Cardiac fibroblast (primary cell): ENCODE results near the gene ZNF280C.
A peak's percentile ranks its signal among the peaks of the same experiment; 100 is the strongest.

Experiments used
- DNase-seq, 2 donors: peaks; one replicate each; pipeline versions ENCODE4 v3.0.0 to v3.0.0-alpha.2; 2010; ENCODE audit warnings: low read depth in 2 of 2
- H3K4me3 ChIP-seq, 2 donors: replicated peaks in 1 of 2; 1 replicate in 1 of 2; 2 replicates in 1 of 2; pipeline ENCODE4 v1.5.1; 2011; ENCODE audit warnings: low read depth in 2 of 2, low read length in 2 of 2, mild to moderate bottlenecking in 2 of 2, moderate library complexity in 1 of 2
- TF ChIP-seq, protein P1 (sequence below): IDR thresholded peaks from one replicate; pipeline ENCODE4 v1.5.1; 2011; ENCODE audit warnings: low read depth, mild to moderate bottlenecking, low read length, inconsistent platforms

ZNF280C gene, protein sequence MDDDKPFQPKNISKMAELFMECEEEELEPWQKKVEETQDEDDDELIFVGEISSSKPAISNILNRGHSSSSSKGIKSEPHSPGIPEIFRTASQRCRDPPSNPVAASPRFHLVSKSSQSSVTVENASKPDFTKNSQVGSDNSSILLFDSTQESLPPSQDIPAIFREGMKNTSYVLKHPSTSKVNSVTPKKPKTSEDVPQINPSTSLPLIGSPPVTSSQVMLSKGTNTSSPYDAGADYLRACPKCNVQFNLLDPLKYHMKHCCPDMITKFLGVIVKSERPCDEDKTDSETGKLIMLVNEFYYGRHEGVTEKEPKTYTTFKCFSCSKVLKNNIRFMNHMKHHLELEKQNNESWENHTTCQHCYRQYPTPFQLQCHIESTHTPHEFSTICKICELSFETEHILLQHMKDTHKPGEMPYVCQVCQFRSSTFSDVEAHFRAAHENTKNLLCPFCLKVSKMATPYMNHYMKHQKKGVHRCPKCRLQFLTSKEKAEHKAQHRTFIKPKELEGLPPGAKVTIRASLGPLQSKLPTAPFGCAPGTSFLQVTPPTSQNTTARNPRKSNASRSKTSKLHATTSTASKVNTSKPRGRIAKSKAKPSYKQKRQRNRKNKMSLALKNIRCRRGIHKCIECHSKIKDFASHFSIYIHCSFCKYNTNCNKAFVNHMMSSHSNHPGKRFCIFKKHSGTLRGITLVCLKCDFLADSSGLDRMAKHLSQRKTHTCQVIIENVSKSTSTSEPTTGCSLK

DNA sequence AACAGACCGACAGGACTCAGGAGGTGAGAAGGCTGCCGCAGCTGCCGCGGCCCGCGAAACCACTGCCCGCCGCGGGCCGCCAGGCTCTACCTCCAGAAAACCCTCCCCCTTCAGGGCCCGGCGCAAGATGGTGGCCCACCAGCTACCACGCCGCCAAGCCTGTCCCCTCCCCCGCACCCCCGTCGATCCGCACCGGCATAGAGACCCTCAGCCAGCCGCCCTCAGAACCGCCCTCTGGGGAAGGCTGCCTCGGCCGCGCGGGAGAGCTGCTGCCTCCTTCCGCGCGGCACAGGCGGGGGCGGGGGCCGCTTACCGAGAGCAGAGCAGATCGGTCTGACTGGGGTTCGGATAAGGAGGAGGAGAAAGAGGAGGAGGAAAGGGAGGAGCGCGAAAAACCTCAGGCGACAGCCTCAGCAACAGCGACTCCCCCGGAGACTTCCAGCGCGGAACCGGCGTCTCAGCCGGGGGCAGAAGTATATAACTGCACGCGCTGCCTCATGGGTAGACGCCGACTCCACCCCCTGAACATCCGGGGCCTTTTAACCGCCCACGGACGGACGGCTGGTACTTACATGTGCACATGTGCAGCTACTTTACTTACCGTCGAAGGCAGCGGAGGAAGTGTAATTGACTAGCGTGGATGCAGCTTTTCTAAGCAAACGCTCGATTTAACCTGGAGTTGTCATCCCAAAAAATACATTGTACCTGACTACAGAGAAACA is at the start of gene ZNF280C:
ZNF280C (minus strand) TSS at position 451 of the 722 bp plus-strand sequence. CDS start 8,450 bp downstream, outside the sequence.
- DNase-seq = peak; percentile 94
- peak within 1 kb of the TSS; percentile 46 to 66 for H3K4me3 ChIP-seq
- TF ChIP-seq, protein P1, sequence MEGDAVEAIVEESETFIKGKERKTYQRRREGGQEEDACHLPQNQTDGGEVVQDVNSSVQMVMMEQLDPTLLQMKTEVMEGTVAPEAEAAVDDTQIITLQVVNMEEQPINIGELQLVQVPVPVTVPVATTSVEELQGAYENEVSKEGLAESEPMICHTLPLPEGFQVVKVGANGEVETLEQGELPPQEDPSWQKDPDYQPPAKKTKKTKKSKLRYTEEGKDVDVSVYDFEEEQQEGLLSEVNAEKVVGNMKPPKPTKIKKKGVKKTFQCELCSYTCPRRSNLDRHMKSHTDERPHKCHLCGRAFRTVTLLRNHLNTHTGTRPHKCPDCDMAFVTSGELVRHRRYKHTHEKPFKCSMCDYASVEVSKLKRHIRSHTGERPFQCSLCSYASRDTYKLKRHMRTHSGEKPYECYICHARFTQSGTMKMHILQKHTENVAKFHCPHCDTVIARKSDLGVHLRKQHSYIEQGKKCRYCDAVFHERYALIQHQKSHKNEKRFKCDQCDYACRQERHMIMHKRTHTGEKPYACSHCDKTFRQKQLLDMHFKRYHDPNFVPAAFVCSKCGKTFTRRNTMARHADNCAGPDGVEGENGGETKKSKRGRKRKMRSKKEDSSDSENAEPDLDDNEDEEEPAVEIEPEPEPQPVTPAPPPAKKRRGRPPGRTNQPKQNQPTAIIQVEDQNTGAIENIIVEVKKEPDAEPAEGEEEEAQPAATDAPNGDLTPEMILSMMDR = peak; percentile 28

DNA sequence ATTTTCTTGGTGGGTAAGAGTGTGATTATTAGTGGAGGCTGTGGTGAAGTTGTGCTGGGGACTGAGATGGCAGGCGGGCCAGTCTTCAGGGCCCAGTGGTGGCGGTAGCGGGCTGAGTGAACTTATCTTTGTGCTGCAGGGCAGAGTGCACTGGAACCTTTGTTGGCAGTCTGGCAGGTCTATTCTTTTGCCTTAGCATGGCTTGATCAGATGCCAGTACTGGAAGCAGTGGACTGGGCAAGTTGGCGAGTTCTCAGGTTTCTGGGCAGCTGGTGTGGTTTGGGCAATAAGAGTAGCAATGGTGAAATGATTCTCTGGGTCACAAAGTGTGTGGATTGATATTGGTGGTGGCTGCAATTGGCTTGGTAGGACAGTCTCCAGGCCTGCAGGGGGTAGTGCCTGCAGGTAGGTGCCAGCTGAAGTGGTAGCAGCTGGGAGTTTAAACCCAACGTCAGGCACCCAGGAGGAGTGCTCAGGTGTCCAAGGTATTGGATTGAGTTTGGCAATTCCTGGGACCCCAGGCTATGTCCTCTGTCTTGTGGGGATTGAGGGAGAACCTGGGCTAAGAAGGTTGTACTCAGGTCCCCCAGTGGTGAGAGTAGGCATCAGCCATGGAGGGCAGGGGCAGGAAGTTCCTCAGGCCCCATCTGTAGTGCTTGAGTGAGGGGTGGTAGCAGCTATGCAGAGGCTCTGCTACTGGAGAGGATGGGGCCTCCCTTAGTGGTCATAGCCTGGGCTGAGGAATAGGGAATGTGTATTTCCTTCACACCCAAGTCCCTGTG is 36.1 kb upstream of the ZNF280C start:
- TF ChIP-seq, protein P1 = no peak
- no peak for DNase-seq
- no peak overlapping the region for H3K4me3 ChIP-seq

DNA sequence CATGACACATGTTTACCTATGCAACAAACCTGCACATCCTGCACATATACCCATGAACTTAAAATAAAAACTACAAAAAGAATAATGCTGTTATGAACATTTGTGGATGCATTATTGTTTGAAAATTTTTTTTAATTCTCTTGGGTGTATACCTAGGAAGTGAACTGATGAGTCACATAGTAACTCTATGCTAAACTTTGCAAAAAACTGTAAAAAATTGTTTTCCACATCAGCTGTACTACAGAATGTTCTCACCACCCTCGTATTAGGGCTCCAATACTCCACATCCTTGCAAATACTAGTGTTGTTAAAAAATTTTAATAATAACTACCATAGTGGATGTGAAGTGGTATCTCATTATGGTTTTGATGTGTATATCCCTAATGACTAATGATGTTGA is 33.3 kb upstream of the ZNF280C start:
- H3K4me3 ChIP-seq = no peak overlapping the region
- no peak for DNase-seq
- TF ChIP-seq, protein P1 = no peak

DNA sequence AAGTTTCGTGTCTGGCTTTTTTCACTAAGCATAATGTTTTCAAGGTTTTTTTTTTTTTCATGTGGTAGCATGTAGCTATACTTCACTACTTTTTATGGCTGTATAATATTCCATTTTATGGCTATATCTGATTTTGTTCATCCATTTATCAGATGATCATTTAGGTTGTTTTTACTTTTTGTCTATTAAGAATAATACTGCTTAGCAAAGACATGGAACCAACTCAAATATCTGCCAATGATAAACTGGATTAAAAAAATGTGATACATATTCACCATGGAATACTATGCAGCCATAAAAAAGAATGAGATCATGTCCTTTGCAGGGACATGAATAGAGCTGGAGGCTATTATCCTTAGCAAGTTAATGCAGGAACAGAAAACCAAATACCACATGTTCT is 32.7 kb upstream of the ZNF280C start:
- no peak overlapping the region for H3K4me3 ChIP-seq
- DNase-seq = no peak
- TF ChIP-seq, protein P1 = no peak

DNA sequence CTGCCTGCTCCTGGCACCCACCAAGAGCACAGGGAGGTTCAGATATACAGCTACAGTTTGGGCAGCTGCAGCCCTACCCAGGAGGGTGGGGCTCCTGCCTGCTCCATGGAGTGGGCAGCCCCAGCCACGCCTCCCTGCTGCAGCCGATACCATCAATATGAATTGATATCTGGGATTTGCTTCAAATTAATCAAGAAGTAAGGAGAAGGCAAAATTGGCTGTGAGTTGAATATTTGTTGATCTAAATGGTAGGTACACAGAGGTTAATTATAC is 31.2 kb upstream of the ZNF280C start:
- TF ChIP-seq, protein P1 = no peak
- no peak overlapping the region for H3K4me3 ChIP-seq
- no peak for DNase-seq

DNA sequence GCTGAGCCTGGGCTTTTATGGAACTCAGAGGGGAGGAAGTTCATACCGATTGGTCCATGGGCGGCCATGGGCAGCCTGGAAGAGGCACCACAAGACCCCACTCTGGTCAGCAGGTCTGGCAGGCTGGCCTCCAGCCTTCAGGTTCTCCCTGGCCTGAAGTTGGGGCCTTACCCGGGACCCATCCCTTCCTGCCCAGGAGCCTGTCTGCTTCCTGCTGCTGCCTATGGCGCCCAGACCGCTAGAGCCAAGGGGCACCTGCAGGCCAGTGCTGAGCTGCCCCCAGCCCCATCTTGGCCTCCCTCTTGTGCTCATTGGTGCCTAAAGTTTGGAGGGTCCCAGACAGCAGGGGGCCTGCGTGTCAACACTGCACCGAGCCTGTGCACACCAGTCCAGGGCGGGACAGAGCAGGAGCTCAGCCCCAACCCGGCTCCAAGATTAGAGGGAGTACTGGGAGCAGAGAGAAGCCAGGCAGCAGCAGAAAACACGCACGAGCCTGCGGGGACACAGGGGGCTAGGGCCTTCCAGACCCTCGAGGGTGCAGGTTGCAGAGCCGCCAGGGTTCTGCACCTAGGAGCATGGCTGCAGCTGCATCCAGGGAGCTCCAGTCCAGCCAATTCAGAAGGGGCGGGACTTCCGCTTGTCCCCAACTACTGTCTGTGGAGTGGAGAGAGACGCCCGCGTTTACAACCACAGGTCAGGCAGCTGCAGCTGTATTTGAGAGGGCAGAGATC is 30.7 kb upstream of the ZNF280C start:
- no peak overlapping the region for H3K4me3 ChIP-seq
- DNase-seq = no peak
- TF ChIP-seq, protein P1 = no peak
